Stimulated activated CD4-positive, alpha-beta T cell treated with anti-CD3 and anti-CD28 coated beads, Interleukin-1b, Interleukin-23, amount 100 ng/mL, for 4 hours (primary cell): ENCODE data around the gene CPM.

ENCODE experiments used
- DNase-seq, 2 donors: peaks; one replicate each; pipeline ENCODE4 v3.0.0-alpha.2; 2020; ENCODE audit warnings: low read depth in 2 of 2

Gene CPM

GRCh38 chr12:68956466-68956865 lies 23.5 kb upstream of the CPM start:
- no peak for DNase-seq

- no peak for DNase-seq
These were observed 21.8 kb upstream of the CPM start for GRCh38 chr12:68954811-68955210.

GRCh38 chr12:68953536-68953935 lies 20.6 kb upstream of the CPM start:
- no peak for DNase-seq

GRCh38 chr12:68951652-68952051 lies 18.7 kb upstream of the CPM start:
- DNase-seq, result no peak

GRCh38 chr12:68950511-68950910 lies 17.5 kb upstream of the CPM start:
- DNase-seq, result no peak

GRCh38 chr12:68945255-68945654 lies 12.3 kb upstream of the CPM start:
- no peak for DNase-seq

- no peak for DNase-seq
These were observed 11.5 kb upstream of the CPM start for GRCh38 chr12:68944296-68945076.

- no peak for DNase-seq
These were observed 10.9 kb upstream of the CPM start for GRCh38 chr12:68943848-68944247.

- no peak for DNase-seq
These were observed 7.8 kb upstream of the CPM start for GRCh38 chr12:68940731-68941130.

GRCh38 chr12:68939505-68939904 lies 6.5 kb upstream of the CPM start:
- DNase-seq, result no peak

GRCh38 chr12:68934392-68934791 lies 1.4 kb upstream of the CPM start:
- DNase-seq, result no peak

- no peak for DNase-seq
These were observed 627 bp downstream of the CPM start for GRCh38 chr12:68932128-68932960.

- no peak for DNase-seq
These were observed 2.8 kb downstream of the CPM start for GRCh38 chr12:68930178-68930577.

GRCh38 chr12:68924546-68924945 lies 8.4 kb downstream of the CPM start:
- DNase-seq, result no peak

GRCh38 chr12:68919581-68920239 lies 13.3 kb downstream of the CPM start:
- no peak for DNase-seq

GRCh38 chr12:68918960-68919359 lies 14.0 kb downstream of the CPM start:
- DNase-seq, result no peak

- no peak for DNase-seq
These were observed 17.9 kb downstream of the CPM start for GRCh38 chr12:68915055-68915454.

GRCh38 chr12:68913682-68914081 lies 19.3 kb downstream of the CPM start:
- DNase-seq, result no peak

GRCh38 chr12:68912916-68913315 lies 20.1 kb downstream of the CPM start:
- DNase-seq, result no peak

- DNase-seq, result no peak
These were observed 21.7 kb downstream of the CPM start for GRCh38 chr12:68911197-68911718.

- no peak for DNase-seq
These were observed 22.8 kb downstream of the CPM start for GRCh38 chr12:68910128-68910527.

GRCh38 chr12:68908076-68908475 lies 24.9 kb downstream of the CPM start:
- DNase-seq, result no peak
